ENCODE results near the gene CYRIA.

- TF ChIP-seq CTCF (IDR thresholded peaks at IDR 0.05) (no peak), POLR2A (IDR thresholded peaks at IDR 0.05; ENCODE audit: low read depth) (no peak), POLR2AphosphoS5 (IDR thresholded peaks at IDR 0.05) (no peak), EP300 (IDR thresholded peaks at IDR 0.05) (no peak)
Observed at GRCh38 chr2:16626497-16626896, 39.1 kb downstream of the CYRIA start.
